Activated CD4-positive, alpha-beta T cell treated with anti-CD3 and anti-CD28 coated beads, Interleukin-2, amount 50 U/mL, for 1 hour (primary cell): ENCODE results near the gene TNIK.
"Not testable (repeated sequence)": the region's sequence is repeated elsewhere in the genome, so short reads cannot be mapped to it uniquely, and the experiment has no call there.

Experiments
- DNase-seq: peaks from one replicate; pipeline ENCODE4 v3.0.0-alpha.2; 2020

TNIK gene

DNA sequence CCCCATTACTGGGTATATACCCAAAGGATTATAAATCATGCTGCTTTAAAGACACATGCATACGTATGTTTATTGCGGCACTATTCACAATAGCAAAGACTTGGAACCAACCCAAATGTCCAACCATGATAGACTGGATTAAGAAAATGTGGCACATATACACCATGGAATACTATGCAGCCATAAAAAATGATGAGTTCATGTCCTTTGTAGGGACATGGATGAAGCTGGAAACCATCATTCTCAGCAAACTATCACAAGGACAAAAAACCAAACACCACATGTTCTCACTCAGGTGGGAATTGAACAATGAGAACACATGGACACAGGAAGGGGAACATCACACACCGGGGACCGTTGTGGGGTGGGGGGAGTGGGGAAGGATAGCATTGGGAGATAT, 155.7 kb downstream of the TNIK start:
- not testable (repeated sequence) for DNase-seq

DNA sequence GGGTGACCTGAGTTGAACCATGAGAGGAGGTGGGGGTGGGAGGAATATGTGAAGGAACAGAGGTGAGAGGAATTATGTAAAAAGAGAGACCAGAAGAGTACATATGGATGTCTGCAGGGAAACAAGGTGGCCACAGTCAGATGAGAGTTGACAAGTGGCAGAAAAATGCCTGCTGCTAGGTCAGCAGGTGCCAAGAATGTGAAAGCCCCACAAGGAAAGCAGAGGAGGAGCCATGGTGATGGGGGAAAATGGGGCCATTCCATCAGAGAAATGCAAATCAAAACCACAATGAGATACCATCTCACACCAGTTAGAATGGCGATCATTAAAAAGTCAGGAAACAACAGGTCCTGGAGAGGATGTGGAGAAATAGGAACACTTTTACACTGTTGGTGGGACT, 156.2 kb downstream of the TNIK start:
- DNase-seq, result not testable (repeated sequence)

DNA sequence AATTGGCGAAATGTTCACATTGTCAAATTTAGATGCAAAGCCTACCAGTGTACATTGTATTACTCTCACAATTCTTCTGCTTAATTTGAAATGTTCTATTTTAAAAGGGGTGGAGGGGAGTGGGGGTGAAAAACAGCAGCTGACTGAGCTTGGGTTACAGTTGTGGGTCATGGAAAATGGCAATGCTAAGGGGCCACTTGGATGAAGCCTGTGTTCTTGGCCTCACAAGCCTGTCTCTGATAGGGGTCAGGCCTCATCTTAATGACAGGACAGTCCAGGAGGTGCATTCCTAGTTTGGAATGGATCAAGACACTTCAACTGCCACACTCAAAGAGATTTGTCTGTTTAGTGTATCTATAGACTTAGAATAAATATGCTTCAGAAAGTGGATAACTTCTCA, 158.2 kb downstream of the TNIK start:
- no peak for DNase-seq

DNA sequence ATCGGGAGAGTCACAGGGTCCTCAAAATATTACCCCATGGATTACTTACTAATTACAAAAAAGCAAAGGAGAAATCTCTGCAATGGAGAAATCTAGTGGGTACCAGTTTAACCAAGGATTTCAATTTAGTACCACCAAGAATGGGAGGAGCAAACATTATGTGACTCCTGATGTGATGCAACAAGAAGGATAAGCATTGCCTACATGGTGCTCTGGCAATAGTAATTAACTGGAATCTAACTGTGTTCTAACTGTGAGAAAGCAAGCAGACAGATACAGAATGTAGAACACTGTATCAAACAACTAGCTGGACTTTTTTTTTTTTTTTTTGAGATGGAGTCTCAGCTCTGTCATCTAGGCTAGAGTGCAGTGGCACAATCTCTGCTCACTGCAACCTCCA, 159.2 kb downstream of the TNIK start:
- DNase-seq, result no peak

DNA sequence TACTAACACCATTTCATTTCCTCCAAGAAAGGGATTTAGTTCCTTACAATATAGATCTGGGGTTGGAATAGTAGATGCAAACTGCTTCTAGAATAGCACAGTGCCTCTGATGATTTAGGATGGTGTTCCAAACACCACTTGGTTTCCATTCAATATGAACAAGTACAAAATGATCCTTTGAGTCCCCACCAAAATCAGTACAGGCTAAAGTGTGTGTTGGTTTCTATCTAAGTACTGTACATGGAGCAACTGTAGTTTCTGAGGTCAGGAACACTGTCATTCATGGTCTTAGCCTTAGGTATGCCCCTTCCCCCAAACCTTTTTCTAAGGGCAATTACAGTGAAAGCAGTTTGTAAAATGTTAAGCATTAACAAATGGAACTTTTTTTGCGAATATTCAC, 162.3 kb downstream of the TNIK start:
- DNase-seq, result no peak

DNA sequence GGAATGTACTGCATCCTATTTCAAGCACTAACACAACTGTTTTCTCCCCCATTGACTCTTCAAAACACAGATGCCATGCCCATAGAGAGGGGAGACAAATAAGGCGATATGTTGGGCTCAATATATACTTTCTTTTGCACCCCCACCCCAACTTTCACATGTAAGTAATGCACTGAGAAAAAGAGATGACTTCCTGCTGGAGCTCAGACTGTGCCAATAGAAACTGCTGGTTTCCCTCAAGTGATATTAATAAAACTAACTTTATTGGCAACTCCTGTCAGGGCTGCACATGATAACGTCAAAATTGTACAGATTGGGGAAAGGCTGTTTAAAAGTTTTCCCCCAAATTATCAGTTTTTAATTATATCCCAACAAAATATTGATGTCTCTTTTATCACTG, 163.0 kb downstream of the TNIK start:
- no peak for DNase-seq

DNA sequence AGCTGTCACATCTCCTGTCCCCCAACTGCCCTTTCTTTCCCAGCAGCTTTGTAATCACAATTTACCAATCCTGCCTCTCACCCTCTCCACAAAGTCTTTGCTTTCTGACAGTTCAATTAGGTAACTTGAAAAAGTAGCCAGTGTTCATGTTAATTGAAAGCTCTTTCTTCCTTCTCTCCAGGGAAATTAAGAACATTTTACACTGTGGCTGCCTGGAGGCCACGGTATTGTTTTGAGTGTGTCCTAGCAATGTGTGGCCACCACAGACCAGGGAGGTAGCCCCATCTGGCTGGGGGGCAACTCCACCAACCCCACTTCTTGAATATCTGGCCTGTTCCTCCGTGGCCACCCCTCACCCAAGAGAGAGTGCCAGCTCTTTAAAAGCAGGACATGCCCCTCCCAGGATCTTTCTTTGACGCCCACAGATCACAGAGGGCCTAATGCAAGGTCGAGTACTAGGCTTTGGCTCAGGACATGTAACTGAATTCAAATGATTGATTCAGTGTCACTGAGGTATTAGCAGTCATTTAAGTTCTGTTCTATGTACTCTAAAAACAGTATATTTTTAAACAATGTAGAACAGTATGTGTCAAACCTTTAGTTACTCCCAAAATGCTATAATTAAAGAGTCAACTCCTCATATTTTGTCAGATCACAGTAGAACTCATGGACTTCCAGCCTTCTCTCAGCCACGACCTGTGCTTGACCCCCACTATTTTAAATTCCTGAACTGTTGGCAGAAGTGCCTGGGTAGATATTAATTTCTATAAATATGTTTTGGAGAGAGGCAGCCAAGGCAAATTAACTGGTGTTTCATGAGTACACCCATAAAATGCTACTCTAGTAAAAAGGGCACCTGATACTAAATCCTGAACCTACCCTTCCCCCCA, 164.5 kb downstream of the TNIK start:
- DNase-seq, result no peak

DNA sequence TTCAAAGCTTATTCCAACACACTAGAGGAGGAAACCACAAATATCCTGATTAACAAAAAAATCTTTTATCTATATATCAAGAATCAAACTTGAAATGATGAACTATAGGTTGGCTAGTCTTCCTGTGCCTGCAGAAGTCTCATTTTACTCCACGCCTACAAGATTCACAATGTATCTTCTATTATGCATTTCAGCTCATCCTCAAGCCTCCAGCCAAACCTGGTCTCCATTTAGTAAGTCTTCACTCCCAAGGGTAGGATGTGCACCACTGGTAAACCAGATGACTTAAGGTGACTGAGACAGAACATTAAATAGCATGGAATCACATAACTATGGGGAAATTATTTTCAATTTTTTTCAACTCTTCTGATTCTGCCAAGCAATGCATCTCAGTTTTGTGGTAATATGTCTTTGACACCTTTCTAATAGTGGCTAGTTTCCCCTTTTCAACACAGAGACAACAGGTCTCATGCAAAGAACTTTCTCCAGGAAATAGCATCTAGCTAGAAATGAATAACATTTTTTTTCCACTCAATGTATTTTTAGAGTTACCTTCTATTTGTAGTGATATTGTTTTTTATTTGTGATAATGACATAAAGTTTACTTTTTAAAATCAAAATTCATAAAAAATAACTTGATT, 166.9 kb downstream of the TNIK start:
- DNase-seq, result no peak

DNA sequence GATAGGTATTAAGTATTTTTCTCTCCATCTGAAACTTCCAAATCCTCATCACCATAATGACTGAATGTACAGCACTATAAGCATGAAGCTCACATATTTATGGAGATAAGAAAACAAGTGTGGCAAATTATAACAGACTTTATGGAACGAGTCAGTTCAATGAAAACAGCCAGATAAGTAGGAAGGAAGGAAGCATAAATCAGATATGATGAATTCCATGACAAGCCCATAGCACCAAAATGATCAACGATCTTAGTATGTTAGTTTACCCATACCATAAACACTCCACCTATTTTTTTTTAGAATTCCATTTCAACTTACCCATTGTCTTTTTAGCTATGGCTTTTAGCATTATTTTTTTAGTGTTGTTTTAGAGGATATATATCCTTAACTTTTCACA, 169.5 kb downstream of the TNIK start:
- no peak for DNase-seq

DNA sequence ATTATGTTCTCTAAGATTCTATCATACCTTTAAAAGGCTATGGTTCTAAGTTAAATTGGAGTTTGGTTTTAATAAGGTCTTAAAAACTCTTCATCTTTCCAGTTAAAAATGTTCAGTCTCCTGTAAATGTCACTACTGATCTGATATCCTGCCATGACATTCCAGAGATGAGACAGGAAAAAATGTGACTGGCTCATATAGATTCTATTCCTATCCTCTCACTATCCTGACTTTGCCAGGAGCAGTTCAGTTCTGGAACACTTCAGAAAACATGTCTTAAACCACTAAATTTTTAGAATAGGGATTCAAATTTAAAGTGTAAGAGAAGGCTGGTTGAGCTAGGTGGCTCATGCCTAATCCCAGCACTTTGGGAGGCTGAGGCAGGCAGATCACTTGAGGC, 170.9 kb downstream of the TNIK start:
- DNase-seq, result no peak

DNA sequence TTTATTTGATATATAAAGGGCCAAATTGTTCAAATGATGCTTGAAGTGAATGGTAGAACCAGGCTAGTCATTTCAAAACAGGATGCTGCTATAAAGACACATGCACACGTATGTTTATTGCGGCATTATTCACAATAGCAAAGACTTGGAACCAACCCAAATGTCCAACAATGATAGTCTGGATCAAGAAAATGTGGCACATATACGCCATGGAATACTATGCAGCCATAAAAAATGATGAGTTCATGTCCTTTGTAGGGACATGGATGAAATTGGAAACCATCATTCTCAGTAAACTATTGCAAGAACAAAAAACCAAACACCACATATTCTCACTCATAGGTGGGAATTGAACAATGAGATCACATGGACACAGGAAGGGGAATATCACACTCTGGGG, 172.4 kb downstream of the TNIK start:
- not testable (repeated sequence) for DNase-seq

DNA sequence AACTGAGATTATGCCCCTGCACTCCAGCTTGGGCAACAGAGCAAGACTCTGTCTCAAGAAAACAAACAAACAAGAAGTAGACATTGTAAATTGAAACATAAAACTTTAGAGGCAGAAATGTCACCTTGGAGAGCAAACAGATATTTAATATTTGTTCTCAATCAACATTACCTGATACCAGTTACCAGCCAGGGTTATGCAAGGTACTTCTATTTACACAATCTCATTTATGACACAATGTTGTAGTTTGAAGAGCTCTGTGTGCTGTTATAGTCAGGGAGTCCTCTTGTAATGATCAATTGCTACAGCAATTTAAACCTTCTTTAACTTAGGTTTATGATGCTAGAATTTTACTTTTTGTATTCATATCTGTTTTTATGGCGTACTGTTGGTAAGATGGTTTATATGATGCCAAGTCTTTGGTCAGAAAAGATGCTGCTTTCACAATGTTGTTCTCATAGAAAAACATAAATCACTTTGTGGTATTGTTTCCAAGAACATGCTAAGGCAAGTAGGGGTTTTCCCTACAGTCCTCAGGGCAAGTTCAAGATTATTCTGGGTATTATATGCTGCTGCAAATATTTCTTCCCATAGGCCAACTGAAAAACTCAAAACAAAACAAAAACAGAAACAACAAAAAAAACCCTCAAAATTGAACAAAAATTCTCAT, 173.5 kb downstream of the TNIK start:
- no peak for DNase-seq

DNA sequence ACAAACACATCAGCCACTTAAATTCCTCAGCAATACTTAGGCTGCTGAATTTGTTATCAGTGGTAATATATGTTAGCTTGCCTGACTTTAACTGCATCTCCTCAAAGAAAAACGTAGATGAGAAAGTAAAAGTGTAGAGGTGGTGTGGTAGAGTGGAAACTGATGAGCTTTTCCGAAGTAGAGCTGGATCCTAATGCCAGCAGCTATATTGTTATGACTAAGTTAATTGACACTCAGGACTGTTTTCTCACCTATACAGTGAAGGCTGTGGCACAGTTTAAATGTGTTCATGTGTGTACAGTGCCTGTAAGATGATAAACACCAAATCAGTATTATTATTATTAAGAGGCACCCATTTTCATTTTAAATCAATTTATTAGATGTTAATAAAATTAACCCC, 174.9 kb downstream of the TNIK start:
- no peak for DNase-seq

DNA sequence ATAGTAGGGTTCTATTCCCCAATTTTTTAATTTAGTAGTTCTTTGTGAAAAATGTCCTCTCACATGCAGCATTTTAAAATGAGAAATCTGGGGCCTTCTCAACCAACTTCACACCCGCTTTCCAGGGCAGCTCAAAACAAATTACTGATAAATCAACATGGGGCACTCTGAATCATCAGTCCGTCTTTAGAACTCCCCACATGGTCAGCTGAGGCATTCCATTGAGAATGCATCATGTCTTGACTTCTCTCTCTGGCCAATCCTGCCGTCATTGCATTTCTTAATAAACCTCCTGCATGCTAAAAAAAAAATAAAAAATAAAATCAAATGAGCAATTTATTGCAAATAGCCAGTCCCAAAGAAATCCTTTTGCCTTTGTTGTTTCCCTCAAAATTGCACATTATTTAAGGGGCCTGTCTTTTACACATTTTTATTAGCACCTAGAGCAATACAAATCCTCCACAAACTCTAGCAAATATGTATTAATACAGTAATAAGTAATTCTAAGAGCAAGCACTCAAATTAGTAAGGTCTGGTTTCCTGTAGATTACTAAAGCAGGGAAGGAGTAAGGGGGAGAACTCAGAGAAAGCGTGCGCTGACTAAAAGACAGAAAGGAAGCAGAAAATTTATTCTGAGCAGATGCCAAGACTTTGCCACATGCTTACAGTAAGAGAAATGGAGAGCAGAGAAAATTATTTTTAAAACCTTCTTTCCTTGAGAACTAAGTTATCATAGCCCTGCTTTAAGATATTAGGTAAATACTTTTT, 175.7 kb downstream of the TNIK start:
- DNase-seq, result no peak

DNA sequence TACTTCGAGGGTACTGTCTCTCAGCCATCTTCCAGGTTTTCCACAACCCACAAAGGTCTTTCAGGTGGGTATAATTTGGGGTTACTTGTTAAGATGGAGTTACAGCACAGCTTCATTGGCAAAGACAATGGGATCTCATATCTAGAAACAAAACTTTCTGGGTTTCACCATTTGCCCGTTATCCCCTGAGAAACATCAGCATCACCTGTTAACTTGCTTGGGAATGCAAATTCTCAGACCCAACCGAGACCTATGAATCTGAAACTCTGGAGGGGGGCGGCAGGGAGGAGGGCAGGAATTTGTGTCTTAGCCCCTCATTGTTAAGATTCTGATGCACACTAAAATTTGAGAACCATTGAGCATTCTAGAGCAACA, 176.4 kb downstream of the TNIK start:
- DNase-seq, result no peak

DNA sequence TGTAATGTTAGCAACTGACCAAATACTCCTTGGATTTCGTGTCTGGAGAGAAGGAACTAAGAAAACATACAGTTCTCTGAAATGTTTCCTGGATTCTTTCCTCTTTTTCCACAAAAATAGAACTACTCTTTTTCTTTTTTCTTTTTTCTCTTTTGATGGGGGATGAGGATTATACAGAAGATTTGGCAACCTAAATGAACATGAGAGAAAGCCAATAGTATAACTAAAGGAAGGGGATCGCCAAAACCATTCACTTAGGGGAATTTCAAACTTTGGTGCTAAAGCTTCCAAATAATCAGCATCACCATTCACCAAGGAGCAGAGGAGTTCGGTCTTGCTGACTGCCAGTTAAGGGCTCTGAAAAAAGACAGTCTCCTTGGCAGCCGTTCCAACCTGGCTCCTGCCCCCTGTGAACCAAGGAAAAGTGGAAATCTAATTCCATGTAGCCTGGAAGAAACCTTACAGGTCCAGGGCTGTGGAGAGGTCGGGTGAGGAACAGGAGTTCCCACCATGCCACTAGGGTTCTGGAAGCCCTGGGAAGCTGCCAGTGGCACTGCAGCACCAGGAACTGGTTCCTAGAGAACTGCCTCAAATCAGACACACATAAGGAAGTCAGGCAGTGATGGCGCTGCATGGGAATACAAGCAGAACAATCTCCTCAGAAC, 176.9 kb downstream of the TNIK start:
- DNase-seq, result no peak

DNA sequence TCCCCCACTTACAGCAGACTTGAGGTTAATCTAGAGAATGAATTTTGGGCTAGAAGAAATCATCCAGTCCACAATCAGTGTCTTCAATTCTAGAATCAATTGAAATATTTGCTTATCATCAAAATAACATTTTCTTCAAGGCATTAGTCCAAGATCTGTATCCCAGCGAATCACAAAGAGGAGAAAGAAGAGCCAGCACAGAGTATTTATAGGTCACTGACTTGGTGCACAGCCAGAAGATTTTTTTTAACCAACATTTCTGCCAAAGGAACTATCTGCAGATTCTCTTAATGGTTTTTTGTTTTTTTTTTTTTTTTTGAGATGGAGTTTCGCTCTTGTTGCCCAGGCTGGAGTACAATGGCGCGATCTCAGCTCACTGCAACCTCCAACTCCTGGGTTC, 178.2 kb downstream of the TNIK start:
- DNase-seq, result no peak

DNA sequence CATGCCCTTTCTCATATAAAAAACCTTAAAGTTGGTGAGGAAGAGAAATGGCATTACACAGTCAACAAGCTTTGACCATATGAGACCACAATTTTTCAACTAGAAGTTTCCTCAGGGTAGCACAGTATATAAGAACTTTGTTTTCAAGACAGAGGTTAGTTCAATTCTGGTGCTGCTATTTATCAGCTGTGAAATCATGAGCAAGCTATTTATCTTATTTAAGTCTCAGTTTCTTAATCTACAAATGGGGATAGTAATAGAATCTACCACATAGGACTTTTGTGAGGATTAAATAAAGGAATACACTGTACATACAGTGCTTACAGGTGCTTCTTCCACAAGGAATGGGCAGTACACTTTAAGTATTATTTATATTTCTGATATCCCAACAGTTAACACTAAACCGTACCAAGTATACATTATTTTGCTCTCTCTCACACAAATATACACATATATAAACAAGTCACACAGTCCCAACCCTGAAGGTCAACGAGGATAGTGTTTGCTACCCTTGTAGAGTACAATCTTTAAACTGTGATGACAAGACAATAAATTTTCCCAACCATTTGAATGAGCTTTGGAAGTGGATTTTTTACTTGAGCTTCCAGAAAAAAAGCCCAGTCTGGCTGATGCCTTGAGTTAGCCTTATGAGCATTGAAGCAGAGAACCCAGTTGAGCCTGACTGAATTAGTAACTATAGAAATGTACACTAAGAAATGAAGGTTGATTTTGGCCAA, 178.8 kb downstream of the TNIK start:
- no peak for DNase-seq

DNA sequence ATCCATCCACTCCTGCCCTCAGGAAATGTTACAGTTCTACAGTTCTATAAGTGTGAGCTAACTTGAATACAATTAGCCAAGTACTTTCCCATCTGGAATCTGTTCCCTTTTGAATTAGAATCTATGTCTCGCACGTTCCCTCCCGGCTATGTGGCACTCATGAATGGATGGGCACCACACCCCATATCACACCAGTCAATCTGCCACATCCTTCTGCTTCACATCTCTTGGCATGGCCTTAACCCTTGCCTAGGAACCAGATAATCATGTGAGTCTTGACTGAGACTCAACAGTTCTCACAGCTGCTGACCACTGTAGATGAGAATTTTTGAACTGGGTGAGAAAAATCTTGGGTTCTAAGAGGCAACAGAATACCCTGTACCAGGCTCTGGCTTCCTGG, 180.2 kb downstream of the TNIK start:
- DNase-seq, result no peak

DNA sequence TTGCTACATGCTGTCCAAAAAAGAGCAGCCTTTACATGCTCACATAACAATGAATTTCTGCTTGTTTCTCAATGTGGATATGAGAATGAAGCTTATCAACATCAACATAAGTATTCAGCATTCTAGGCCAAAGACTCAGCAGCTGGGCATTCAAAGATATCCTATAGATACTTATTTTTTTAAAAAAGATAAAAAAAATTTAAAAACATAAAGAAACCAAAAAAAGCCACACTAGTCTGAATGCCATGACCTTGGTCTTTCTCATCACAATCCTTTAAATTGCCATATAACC, 182.0 kb downstream of the TNIK start:
- DNase-seq, result no peak

DNA sequence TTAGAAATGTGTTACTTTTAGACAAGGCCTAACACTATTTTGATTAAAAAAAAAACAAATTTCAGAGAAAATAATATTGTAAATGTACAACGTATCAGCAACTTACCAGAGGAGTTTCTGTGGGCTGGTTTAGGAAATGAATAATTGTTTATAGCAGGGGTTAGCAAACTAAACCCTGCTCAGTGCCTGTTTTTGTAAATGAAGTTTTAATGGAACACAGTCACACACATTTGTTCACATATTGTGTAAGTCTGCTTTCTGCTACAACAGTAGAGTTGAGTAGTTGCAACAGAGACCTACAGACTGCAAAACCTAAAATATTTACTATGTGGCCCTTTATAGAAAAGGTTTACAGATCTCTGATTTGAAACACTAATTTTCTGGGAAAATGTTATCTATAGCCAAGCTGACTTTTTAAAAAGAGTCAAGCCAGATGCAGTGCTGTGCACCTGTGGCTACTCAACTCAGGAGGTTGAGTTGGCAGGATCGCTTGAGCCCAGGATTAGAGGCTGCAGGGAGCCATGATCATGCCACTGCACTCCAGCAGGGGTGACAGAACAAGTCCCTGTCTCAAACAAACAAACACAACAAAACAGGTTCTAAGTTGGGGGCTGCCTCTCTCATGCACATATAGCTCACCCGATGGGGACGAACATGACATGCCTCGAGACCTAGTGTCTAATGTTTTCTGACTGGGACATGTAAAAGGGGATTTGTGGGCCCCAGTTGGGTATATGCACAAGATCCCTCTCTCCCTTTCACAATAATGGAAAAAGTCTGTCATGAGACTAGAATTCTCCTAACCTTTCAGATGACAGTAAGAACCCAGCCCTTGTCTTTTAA, 182.5 kb downstream of the TNIK start:
- no peak for DNase-seq
